ENCODE data around the gene FIBCD1. TPM values are rescaled to one million over a fixed set of nuclear protein-coding genes. Genes with fewer than 3 reads are reported as not detected.

Gene FIBCD1
- polyA plus RNA-seq, 1 donor from 2014 or later, result not detected

DNA sequence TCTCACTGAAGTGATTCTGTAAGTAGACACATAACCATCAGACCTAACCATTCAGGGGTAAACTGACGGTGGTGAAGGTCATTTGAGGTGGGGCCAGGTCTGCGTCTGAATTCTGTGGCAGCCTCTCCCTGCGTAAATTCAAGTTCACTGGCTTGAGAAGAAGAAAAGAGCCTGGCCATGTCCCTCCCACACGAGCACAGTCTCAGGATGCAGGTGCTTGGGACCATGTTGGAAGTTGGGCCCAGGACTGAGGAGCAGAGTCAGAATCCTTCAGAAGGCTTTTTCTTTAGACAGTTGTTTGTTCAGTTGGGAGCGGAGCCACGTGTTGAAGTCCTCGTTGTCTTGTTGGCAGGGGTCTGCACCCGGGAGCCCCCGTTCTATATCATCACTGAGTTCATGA is 66.5 kb downstream of the FIBCD1 start:
- Mint-ChIP-seq H3K4me1 (peaks cover 5 to 13% (median 9%) of the 10 kb centered on the region in 3 donors), H3K36me3 (peaks cover 5% of the 10 kb centered on the region), H3K9me3 (no peaks in the 10 kb centered on the region), H3K27ac (no peak overlapping the region), H3K4me3 (no peak overlapping the region), H3K27me3 (no peaks in the 10 kb centered on the region)

DNA sequence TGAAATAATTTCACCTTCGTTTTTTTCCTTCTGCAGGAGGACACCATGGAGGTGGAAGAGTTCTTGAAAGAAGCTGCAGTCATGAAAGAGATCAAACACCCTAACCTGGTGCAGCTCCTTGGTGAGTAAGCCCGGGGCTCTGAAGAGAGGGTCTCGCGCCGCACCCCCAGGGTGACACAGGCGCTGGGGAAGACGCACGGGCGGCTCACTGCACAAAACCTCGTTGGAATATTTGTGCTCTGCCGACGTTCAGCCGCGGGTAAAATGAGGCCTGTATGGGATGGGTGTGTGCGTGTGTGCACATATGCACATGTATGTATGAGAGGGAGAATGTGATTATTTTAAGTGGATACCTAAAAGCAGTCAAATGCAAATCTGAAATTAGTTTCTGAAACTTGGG is 67.0 kb downstream of the FIBCD1 start:
- H3K27ac Mint-ChIP-seq, result no peak overlapping the region
- no peaks in the 10 kb centered on the region for H3K27me3 Mint-ChIP-seq
- peaks cover 5 to 13% (median 9%) of the 10 kb centered on the region in 3 donors for H3K4me1 Mint-ChIP-seq
- H3K36me3 Mint-ChIP-seq, result peaks cover 5% of the 10 kb centered on the region
- H3K4me3 Mint-ChIP-seq, result no peak overlapping the region
- no peaks in the 10 kb centered on the region for H3K9me3 Mint-ChIP-seq

DNA sequence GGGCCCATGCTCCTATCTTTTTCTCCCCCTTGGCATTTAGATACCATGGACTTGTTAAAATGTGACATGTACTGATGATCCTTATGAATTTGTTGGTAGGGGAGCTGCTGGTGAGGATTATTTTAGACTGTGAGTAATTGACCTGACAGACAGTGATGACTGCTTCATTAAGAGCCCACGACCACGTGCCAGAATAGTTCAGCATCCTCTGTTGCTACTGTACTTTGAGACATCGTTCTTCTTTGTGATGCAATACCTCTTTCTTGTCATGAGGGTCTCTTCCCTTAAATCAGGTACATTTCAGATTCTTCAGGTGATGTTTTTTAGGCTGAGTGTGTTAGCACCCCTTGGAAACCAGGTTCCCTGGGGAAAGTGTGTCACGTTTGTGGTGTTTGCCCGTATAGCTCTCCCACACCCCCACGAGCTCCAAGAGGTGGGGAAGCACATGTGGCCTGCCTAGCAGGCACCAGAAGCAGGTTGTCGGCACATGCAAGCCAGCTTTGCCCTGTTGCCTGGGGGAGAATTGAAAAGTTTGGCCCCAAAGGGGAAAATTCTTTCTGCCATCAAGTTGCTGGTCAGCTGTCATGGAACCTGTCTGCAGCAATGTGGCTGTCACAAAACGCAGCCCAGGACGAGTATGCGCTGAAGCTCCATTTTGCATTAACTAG is 67.5 kb downstream of the FIBCD1 start:
- Mint-ChIP-seq H3K36me3 (peaks cover 5% of the 10 kb centered on the region), H3K27me3 (no peaks in the 10 kb centered on the region), H3K27ac (peak overlapping the region in 1 of 3 donors; percentile 2), H3K4me1 (peaks cover 5 to 14% (median 9%) of the 10 kb centered on the region in 3 donors), H3K4me3 (no peak overlapping the region), H3K9me3 (no peaks in the 10 kb centered on the region)

DNA sequence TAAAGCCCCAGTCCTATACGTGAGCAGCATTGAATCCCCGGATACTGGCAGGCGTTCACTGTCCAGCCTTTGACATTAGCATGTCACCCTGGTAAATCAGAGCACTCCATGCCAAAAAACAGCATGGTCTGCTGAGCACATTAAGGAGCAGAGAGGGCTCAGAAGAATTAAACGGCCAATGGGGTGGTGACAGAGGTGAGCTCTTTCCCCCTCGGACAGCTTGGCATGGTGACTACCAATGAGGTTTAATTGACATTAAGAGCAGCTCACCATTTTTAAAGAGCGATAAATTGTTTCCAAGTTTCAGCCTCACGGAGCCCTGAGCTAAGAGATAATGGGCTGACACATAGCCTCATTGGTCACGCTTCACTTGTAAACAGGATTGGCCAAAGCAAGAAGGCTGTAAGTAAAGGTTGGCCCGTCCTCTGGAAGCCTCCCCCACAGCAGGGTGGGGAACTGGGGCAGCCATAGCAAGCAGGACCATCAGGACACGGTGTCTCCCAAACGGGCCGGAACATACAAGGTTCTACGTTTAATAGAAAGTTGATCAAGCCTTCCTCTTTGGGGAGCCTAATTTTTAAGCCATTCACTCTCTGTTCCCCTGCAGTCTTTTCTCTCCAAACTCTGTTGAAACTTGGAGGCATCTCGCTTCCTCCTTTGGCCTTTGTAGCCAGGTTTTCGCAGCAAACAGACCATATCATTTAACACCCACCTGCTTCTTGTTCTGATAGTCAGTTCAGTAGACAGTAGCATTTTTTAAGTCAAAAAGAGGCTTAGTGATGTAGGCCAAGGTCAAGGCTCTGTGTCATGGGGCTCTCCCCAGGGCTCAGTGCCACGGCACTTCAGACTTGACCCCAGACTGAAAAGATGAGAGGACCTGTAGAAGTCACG is 68.3 kb downstream of the FIBCD1 start:
- Mint-ChIP-seq H3K27me3 (no peaks in the 10 kb centered on the region), H3K4me3 (peak overlapping the region in 1 of 4 donors; percentile 31), H3K27ac (peak overlapping the region in 1 of 3 donors; percentile 2), H3K36me3 (peaks cover 5% of the 10 kb centered on the region), H3K9me3 (no peaks in the 10 kb centered on the region), H3K4me1 (peaks cover 9 to 18% (median 12%) of the 10 kb centered on the region in 3 donors)

DNA sequence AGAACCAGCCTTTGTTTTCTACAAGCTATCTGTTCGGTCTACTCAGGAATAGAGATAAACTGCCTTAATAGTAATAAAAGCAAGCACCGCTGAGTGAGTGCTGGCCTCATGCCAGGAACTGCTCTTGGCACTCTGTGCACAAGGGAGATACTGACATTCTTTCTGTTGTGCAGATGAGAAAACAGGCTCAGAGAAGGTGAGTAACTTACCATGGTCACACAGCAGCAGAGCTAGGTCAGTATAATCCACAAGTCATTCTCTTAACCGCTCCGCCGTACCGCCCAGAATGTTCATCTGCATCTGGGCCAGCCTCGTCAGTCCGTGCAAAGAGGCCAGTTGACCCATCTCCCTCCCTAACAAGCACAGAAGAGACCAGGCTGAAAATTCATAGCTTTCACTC is 69.8 kb downstream of the FIBCD1 start:
- Mint-ChIP-seq H3K36me3 (peaks cover 2% of the 10 kb centered on the region), H3K4me1 (peaks cover 9 to 18% (median 12%) of the 10 kb centered on the region in 3 donors), H3K4me3 (no peak overlapping the region), H3K27ac (no peak overlapping the region), H3K27me3 (no peaks in the 10 kb centered on the region), H3K9me3 (no peaks in the 10 kb centered on the region)

DNA sequence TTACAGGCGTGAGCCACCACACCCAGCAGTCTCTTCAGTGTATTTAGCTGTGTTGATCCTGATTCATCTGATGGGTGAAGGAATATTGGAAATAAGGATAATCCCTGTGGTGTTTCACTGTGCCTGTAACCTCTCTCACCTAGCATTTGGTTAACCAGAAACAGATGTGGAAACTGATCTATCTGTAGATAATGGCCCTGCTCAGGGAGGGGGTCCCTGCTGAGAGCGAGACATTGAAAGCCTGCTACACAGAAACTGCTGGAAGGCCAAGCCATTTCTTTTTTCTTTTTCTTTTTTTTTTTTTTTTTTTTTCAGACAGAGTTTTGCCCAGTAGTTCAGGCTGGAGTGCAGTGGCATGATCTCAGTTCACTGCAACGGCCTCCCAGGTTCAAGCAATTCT is 70.8 kb downstream of the FIBCD1 start:
- no peak overlapping the region for H3K27ac Mint-ChIP-seq
- H3K9me3 Mint-ChIP-seq, result no peaks in the 10 kb centered on the region
- H3K4me3 Mint-ChIP-seq, result no peak overlapping the region
- peaks cover 2% of the 10 kb centered on the region for H3K36me3 Mint-ChIP-seq
- H3K4me1 Mint-ChIP-seq, result peaks cover 9 to 18% (median 12%) of the 10 kb centered on the region in 3 donors
- no peaks in the 10 kb centered on the region for H3K27me3 Mint-ChIP-seq

DNA sequence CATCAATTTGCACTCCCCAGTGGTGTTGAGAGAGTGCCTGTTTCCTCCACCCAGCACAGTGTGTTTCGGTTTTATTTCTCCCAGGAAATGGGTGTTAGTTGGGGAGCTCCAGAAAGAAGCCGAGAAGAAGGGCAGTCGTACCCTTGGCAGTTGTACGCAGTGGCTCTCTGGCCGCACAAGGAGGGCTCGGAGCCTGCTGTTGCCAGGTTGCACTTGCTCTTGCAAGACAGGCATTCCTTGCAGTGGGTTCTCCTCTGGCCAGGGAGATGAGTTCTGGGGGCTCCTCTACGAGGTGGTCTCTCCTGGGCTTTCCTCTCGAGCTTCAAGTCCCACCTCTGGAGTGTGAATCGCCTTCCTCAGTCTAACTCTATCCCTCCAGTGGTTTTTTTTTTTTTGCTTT is 71.5 kb downstream of the FIBCD1 start:
- Mint-ChIP-seq H3K4me1 (peaks cover 9 to 18% (median 12%) of the 10 kb centered on the region in 3 donors), H3K9me3 (no peaks in the 10 kb centered on the region), H3K36me3 (peaks cover 2% of the 10 kb centered on the region), H3K4me3 (no peak overlapping the region), H3K27me3 (no peaks in the 10 kb centered on the region), H3K27ac (no peak overlapping the region)

DNA sequence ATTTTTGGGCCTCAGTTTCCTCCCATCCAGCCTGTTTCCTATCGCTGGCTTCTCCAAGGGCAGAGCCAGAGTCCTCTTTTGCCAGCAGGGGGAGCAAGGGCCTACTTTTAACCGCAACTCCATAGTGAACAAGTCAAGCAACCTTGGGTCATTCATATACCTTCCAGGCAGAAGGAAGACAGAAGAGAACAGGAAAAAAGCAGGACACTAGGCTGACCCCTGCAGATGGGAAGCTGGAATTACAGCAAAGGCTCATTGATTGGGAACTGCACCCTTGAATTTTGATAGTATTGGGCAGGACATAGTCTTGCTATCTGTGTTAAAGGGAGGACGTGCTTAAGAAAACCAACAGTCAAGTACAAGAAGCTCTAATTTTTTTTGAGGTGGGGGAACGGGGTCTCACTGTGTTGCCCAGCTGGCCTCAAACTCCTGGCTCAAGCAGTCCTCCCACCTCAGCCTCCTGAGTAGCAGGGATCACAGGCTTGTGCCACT is 72.5 kb downstream of the FIBCD1 start:
- peaks cover 9 to 18% (median 12%) of the 10 kb centered on the region in 3 donors for H3K4me1 Mint-ChIP-seq
- no peaks in the 10 kb centered on the region for H3K27me3 Mint-ChIP-seq
- no peaks in the 10 kb centered on the region for H3K36me3 Mint-ChIP-seq
- H3K27ac Mint-ChIP-seq, result peak overlapping the region in 1 of 3 donors; percentile 69
- no peaks in the 10 kb centered on the region for H3K9me3 Mint-ChIP-seq
- H3K4me3 Mint-ChIP-seq, result no peak overlapping the region

DNA sequence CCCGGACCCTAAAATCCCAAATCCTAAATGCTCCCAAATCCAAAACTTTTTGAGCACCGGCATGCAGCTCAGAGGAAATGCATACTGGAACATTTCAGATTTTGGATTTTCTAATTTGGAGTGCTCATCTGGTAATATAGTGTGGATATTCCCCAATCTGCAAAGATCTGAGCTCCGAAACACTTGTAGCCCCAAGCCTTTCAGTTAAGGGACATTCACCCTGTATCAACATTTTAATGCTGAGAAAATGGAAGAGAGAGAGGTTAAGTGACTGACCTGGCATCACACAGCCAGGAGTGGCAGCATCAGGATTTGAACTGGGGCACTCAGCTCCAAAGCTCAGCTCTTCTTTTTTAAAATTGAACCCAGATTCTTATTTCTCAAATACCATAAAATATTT is 73.1 kb downstream of the FIBCD1 start:
- no peaks in the 10 kb centered on the region for H3K36me3 Mint-ChIP-seq
- peaks cover 6 to 14% (median 6%) of the 10 kb centered on the region in 3 donors for H3K4me1 Mint-ChIP-seq
- no peaks in the 10 kb centered on the region for H3K27me3 Mint-ChIP-seq
- no peaks in the 10 kb centered on the region for H3K9me3 Mint-ChIP-seq
- no peak overlapping the region for H3K4me3 Mint-ChIP-seq
- H3K27ac Mint-ChIP-seq, result no peak overlapping the region

DNA sequence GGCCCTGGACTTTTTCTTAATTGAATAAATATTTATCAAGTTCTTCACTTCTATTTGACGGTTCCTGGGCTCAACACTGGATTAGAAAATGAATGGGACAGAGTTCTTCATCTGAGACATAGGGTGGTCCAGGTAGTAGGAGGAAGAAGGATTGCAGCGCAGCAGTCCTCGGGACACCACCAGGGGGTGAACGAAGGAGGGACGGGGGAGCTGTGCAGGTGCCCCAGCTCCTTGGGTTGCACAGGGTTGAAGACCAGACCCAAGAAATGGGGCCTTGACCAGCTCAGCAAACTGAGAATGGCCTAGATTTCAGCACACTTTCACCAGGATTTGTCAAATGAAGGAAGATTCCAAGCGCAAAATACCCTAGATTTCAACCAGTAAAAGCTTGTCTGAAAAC is 74.5 kb downstream of the FIBCD1 start:
- Mint-ChIP-seq H3K4me1 (peaks cover 3 to 5% (median 3%) of the 10 kb centered on the region in 3 donors), H3K36me3 (no peaks in the 10 kb centered on the region), H3K27ac (no peak overlapping the region), H3K9me3 (no peaks in the 10 kb centered on the region), H3K27me3 (no peaks in the 10 kb centered on the region), H3K4me3 (no peak overlapping the region)

DNA sequence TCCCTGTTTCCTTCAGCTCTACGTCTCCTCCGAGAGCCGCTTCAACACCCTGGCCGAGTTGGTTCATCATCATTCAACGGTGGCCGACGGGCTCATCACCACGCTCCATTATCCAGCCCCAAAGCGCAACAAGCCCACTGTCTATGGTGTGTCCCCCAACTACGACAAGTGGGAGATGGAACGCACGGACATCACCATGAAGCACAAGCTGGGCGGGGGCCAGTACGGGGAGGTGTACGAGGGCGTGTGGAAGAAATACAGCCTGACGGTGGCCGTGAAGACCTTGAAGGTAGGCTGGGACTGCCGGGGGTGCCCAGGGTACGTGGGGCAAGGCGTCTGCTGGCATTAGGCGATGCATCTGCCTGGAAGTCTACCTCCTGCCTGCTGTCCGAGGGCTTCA is 76.3 kb downstream of the FIBCD1 start:
- Mint-ChIP-seq H3K27ac (peak overlapping the region in 1 of 3 donors; percentile 67), H3K4me3 (no peak overlapping the region), H3K4me1 (peaks cover 3 to 5% (median 3%) of the 10 kb centered on the region in 3 donors), H3K9me3 (no peaks in the 10 kb centered on the region), H3K27me3 (no peaks in the 10 kb centered on the region), H3K36me3 (no peaks in the 10 kb centered on the region)

DNA sequence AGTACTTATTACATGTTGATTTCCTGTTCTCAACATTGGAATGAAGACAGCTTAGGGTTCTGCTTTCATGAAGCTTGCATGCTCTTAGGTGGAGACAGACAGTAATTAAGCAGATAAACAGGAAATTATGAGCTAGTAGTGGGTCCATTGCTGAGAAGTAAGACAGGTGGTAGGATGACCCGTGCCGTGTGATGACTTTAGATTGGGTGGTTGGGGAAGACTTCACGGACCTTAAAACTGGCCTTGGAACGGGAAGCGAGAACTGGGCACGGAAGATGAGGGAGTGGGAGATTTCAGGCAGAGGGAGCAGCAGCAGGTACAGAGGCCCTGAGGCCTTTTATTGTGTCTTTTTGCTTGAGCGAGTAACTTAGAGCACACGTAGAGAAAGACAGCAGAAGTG is 76.8 kb downstream of the FIBCD1 start:
- Mint-ChIP-seq H3K9me3 (no peaks in the 10 kb centered on the region), H3K4me1 (peaks cover 3 to 5% (median 3%) of the 10 kb centered on the region in 3 donors), H3K27me3 (no peaks in the 10 kb centered on the region), H3K27ac (peak overlapping the region in 1 of 3 donors; percentile 39), H3K4me3 (no peak overlapping the region), H3K36me3 (no peaks in the 10 kb centered on the region)

DNA sequence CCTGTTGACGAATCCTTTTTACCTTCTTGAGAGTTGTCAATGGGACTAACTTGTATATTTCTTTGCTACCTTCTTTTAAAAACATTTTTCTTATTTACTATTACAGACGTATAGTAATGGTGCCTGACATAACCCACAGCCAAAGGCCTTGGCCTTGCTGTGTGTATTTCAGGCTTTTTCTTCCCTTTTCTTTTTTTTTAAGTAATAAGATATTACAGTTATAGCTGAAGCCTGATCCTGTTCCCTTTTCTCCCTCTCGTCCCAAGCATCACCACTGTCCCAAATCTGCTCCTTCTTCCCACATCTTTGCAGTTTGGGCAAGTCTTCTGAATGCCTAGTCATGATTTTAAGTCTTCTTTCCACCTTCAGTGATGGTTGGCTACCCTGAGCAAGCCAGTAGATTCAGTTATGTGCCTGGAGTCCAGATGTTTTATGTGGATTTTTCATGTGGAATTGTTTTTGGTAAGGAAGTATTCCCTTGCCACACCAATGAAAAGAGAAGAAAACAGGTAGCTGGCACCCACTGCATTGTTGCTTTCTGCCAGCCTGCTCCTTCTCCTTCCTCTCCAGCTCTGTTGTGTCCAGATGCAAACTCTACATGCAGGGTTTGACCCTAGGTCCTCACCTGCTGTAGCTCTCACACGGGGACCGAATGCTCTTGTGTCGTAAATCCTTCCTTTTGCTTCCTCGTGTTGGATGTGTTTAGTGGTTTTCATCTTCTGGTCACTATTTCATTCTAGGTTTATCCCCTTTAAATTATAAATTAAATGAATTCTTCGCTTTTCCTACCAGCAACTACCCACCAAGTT is 77.5 kb downstream of the FIBCD1 start:
- H3K4me3 Mint-ChIP-seq, result no peak overlapping the region
- no peaks in the 10 kb centered on the region for H3K9me3 Mint-ChIP-seq
- H3K36me3 Mint-ChIP-seq, result no peaks in the 10 kb centered on the region
- no peak overlapping the region for H3K27ac Mint-ChIP-seq
- H3K27me3 Mint-ChIP-seq, result no peaks in the 10 kb centered on the region
- H3K4me1 Mint-ChIP-seq, result peaks cover 3 to 5% (median 3%) of the 10 kb centered on the region in 3 donors

DNA sequence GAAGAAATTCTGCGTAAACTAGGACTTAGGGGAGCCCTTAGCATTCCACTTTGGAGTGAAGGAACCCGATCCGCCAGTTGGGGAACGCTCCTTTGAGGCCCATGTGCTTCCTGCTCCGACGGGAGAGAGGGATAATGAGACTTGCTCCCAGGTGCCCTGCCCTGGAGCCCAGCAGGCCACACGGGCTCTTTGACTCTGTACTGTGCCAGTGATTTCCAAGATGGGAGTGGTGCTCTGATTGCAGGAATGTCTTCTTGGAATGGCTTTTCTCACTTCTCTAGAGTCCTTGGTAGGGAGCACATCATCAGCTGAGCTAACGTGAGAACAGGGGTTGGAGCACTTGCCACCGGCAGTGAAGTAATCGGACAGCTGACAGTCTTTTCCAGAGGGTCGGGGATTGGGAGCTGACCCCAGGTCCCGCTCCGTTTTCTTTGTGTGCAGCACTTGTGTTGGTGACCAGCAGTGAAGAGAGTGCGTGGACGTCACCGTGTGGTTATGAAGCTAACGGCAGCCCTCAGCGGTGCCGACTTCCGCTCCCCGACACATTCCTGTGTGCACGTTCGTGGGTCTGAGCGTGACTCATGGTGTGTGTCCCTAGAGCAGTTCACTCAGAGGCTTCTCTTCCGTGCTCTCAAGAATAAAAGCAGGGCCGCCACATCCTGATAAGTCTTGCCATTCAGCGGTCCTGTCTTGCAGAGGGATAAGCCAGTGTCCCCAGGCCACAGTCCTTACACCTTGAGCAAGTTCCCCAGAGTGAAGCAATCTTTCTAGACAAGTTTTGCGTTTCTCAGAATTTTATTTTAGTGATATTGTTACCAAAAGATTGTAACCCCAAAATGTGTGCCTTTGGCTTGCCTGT is 78.4 kb downstream of the FIBCD1 start:
- no peaks in the 10 kb centered on the region for H3K4me1 Mint-ChIP-seq
- no peak overlapping the region for H3K4me3 Mint-ChIP-seq
- H3K27ac Mint-ChIP-seq, result no peak overlapping the region
- no peaks in the 10 kb centered on the region for H3K27me3 Mint-ChIP-seq
- H3K36me3 Mint-ChIP-seq, result no peaks in the 10 kb centered on the region
- H3K9me3 Mint-ChIP-seq, result no peaks in the 10 kb centered on the region
